ENCODE measurements around the gene NME1. TPM values are rescaled to one million over a fixed set of nuclear protein-coding genes. Genes with fewer than 3 reads are reported as not detected.
"Not testable (repeated sequence)": the region's sequence is repeated elsewhere in the genome, so short reads cannot be mapped to it uniquely, and the experiment has no call there.

NME1 gene
- 14.1 TPM for total RNA-seq
- polyA plus RNA-seq: 10 to 100 TPM; 46.3 to 72.3 (median 55.0) TPM

- no peaks in the 10 kb centered on the region for H3K27me3 Mint-ChIP-seq
- no peak within 1 kb of the TSS for H3K27ac Mint-ChIP-seq
- H3K4me3 Mint-ChIP-seq: no peak within 1 kb of the TSS
- H3K4me3 ChIP-seq (ENCODE audit: low read depth, low read length): peak within 1 kb of the TSS; percentile 87
- no peaks in the 10 kb centered on the region for H3K27me3 ChIP-seq (ENCODE audit: control insufficient read depth, insufficient read depth, low read length)
- H3K36me3 ChIP-seq (ENCODE audit: control insufficient read depth, insufficient read depth, low read length): peaks cover 3% of the 10 kb centered on the region
- ATAC-seq (ENCODE audit: low read depth in 2 of 2) (peak; percentile 94 to 97), DNase-seq (peak; percentile 94 to 100 (median 98))
- peaks cover 18% of the 10 kb centered on the region for H3K4me1 ChIP-seq (ENCODE audit: control insufficient read depth, insufficient read depth, low read length, poor library complexity, severe bottlenecking)
- no peaks in the 10 kb centered on the region for H3K9me3 Mint-ChIP-seq
- peak within 1 kb of the TSS; percentile 85 for H3K27ac ChIP-seq (ENCODE audit: insufficient read depth, low read length, poor library complexity, severe bottlenecking)
- peaks cover 6% of the 10 kb centered on the region for H3K36me3 Mint-ChIP-seq
- H3K4me1 Mint-ChIP-seq: peaks cover 0 to 9% (median 4%) of the 10 kb centered on the region in 4 donors
- H3K9me3 ChIP-seq (ENCODE audit: control insufficient read depth in 2 of 2, low read length in 2 of 2): no peaks in the 10 kb centered on the region
Measured at GRCh38 chr17:51153210-51154072, at the start of gene NME1. Gene NME1 (plus strand): TSS chr17:51153559. CDS start chr17:51155655, 2,096 bp downstream.

DNA sequence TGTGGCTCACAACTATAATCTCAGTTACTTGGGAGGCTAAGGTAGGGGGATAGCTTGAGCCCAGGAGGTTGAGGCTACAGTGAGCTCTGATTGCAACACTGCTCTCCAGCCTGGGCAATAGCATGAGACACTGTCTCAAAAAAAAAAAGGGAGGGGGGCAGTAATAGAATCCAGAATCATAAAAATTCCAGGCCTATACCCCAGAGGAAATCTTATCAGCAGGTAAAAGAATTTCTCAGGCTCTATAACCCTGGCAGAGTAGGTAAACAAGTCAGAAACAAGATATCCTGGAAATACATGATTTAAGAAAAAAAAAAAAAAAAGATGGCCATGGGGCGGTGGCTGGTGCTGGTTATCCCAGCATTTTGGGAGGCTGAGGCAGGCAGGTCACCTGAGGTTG is 45.6 kb upstream of the NME1 start:
- DNase-seq (no peak), ATAC-seq (ENCODE audit: low read depth in 2 of 2) (no peak)
- Histone ChIP-seq H3K27me3 (ENCODE audit: control insufficient read depth, insufficient read depth, low read length) (no peaks in the 10 kb centered on the region), H3K4me1 (ENCODE audit: control insufficient read depth, insufficient read depth, low read length, poor library complexity, severe bottlenecking) (peaks cover 3% of the 10 kb centered on the region), H3K27ac (ENCODE audit: insufficient read depth, low read length, poor library complexity, severe bottlenecking) (no peak overlapping the region), H3K4me3 (ENCODE audit: low read depth, low read length) (no peak overlapping the region), H3K36me3 (ENCODE audit: control insufficient read depth, insufficient read depth, low read length) (no peaks in the 10 kb centered on the region), H3K9me3 (ENCODE audit: control insufficient read depth in 2 of 2, low read length in 2 of 2) (no peaks in the 10 kb centered on the region)
- Mint-ChIP-seq H3K27me3 (no peaks in the 10 kb centered on the region), H3K4me1 (peaks cover 11 to 44% (median 19%) of the 10 kb centered on the region in 4 donors), H3K9me3 (no peaks in the 10 kb centered on the region), H3K36me3 (peaks cover 14% of the 10 kb centered on the region), H3K4me3 (no peak overlapping the region), H3K27ac (no peak overlapping the region)

GRCh38 chr17:51112303-51113222 is 40.8 kb upstream of the NME1 start:
- peaks cover 9 to 55% (median 20%) of the 10 kb centered on the region in 4 donors for H3K4me1 Mint-ChIP-seq
- H3K4me3 ChIP-seq (ENCODE audit: low read depth, low read length); H3K27me3 Mint-ChIP-seq; H3K4me3 Mint-ChIP-seq; H3K27me3 ChIP-seq (ENCODE audit: control insufficient read depth, insufficient read depth, low read length); H3K9me3 ChIP-seq (ENCODE audit: control insufficient read depth in 2 of 2, low read length in 2 of 2); H3K36me3 ChIP-seq (ENCODE audit: control insufficient read depth, insufficient read depth, low read length); H3K36me3 Mint-ChIP-seq; ATAC-seq (ENCODE audit: low read depth in 2 of 2); H3K9me3 Mint-ChIP-seq; DNase-seq: not testable (repeated sequence)
- H3K27ac Mint-ChIP-seq: peak overlapping the region in 1 of 3 donors; percentile 48
- Histone ChIP-seq H3K4me1 (ENCODE audit: control insufficient read depth, insufficient read depth, low read length, poor library complexity, severe bottlenecking) (peaks cover 18% of the 10 kb centered on the region), H3K27ac (ENCODE audit: insufficient read depth, low read length, poor library complexity, severe bottlenecking) (peak overlapping the region; percentile 5)

GRCh38 chr17:51115179-51115578 is 38.2 kb upstream of the NME1 start:
- Histone ChIP-seq H3K4me1 (ENCODE audit: control insufficient read depth, insufficient read depth, low read length, poor library complexity, severe bottlenecking) (peaks cover 36% of the 10 kb centered on the region), H3K4me3 (ENCODE audit: low read depth, low read length) (no peak overlapping the region), H3K27ac (ENCODE audit: insufficient read depth, low read length, poor library complexity, severe bottlenecking) (no peak overlapping the region), H3K9me3 (ENCODE audit: control insufficient read depth in 2 of 2, low read length in 2 of 2) (no peaks in the 10 kb centered on the region), H3K27me3 (ENCODE audit: control insufficient read depth, insufficient read depth, low read length) (no peaks in the 10 kb centered on the region), H3K36me3 (ENCODE audit: control insufficient read depth, insufficient read depth, low read length) (no peaks in the 10 kb centered on the region)
- Mint-ChIP-seq H3K4me3 (peak overlapping the region in 2 of 4 donors; percentile 44 to 72), H3K27ac (peak overlapping the region in 1 of 3 donors; percentile 51), H3K9me3 (no peaks in the 10 kb centered on the region), H3K4me1 (peaks cover 25 to 67% (median 36%) of the 10 kb centered on the region in 4 donors), H3K36me3 (peaks cover 9% of the 10 kb centered on the region), H3K27me3 (no peaks in the 10 kb centered on the region)
- DNase-seq (no peak), ATAC-seq (ENCODE audit: low read depth in 2 of 2) (no peak)

DNA sequence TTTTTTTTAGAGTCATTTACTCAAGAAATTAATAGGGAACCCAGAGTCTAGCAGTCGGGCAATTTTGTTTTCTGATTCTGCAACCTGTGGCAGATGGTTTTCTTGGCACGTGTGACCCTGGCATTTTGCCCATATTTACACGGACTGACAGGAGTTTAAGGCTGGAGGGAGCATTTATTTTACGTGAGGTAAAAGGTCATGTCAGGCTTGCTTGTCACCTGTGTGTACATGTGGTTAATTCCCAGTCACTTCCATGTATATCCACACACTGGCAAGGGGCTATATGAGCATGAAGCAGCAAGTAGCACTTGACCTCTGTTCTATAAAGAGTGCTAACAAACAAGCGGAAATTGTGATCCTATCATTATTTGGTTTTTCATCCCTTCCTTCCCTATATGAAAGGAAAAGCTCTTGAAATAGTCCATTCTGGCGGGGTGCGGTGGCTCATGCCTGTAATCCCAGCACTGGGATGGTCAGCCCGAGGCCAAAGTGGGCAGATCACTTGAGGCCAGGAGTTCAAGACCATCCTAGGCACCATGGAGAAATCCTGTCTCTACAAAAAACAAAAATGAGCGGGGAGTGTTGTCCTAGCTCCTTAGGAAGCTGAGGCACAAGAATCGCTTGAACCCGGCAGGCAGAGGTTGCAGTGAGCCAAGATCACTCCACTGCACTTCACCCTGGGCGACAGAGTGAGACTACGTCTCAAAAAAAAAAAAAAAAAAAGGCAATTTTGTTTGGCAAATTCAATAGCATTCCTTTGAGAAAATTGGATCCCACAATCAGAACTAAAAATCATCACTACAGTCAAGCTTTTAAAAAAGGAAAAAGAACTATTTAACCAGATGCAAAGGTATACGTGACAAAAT is 34.8 kb upstream of the NME1 start:
- Mint-ChIP-seq H3K27ac (peak overlapping the region; percentile 43 to 98 (median 97)), H3K4me1 (peaks cover 31 to 70% (median 52%) of the 10 kb centered on the region in 4 donors)
- H3K4me3 ChIP-seq (ENCODE audit: low read depth, low read length): peak overlapping the region; percentile 97

DNA sequence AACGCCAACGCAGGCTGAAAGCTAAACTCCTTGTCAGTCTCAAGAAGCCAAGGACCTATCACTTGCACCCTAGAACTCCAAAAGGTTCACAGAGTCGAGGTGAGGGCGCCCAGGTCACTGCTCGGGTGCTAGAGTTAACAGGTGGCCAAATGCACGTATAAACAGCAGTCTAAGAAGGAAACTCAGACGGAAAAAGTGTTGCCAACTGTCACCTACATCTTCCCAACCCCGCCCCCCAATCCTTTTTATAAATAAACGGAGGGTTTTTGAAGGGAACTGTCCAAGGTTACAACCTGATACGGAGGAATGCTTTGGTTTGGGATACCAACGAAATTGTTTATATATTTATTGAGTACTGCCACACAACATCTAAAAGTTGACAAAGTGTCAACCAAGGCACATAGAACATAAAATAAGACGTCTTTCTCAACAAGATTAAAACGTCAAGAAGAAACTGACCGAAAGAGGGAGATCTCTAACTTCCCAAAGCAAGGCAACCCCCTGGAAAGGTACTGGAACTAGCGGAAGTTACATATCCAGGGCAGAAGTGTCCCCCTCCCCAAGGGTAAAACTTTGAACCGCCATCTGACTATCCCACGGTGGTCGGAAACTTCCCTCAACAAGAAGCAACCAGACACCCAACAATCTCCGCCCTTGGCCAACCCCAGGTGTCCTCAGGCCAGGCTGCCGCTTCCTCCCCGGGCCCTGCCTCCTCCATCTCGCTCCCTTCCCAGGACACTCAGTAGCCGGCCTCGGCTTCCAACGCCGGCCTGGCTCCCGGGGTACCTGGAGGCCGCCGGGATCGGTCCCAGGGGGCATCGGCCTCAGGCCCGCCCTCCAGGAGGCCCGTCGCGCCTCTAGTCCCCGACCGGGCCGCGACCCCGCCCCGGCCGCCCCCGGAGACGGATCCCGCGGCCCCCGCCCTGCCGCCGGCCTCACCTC is 33.7 kb upstream of the NME1 start:
- peaks cover 0 to 1% (median 0%) of the 10 kb centered on the region in 7 donors for H3K9me3 Mint-ChIP-seq
- H3K27me3 ChIP-seq (ENCODE audit: control insufficient read depth, insufficient read depth, low read length): no peaks in the 10 kb centered on the region
- peaks cover 31 to 68% (median 52%) of the 10 kb centered on the region in 4 donors for H3K4me1 Mint-ChIP-seq
- ATAC-seq (ENCODE audit: low read depth in 2 of 2) (no peak), DNase-seq (peak; percentile 24 to 53 (median 33))
- H3K9me3 ChIP-seq (ENCODE audit: control insufficient read depth in 2 of 2, low read length in 2 of 2): no peaks in the 10 kb centered on the region
- peak overlapping the region; percentile 93 for H3K27ac ChIP-seq (ENCODE audit: insufficient read depth, low read length, poor library complexity, severe bottlenecking)
- peaks cover 4% of the 10 kb centered on the region for H3K36me3 Mint-ChIP-seq
- H3K27me3 Mint-ChIP-seq: no peaks in the 10 kb centered on the region
- no peaks in the 10 kb centered on the region for H3K36me3 ChIP-seq (ENCODE audit: control insufficient read depth, insufficient read depth, low read length)
- peak overlapping the region; percentile 97 for H3K4me3 ChIP-seq (ENCODE audit: low read depth, low read length)
- H3K4me1 ChIP-seq (ENCODE audit: control insufficient read depth, insufficient read depth, low read length, poor library complexity, severe bottlenecking): peaks cover 47% of the 10 kb centered on the region
- H3K27ac Mint-ChIP-seq: peak overlapping the region; percentile 95 to 98 (median 97)
- H3K4me3 Mint-ChIP-seq: peak overlapping the region; percentile 94 to 100 (median 98)

More for the DNA sequence above, 34.8 kb upstream of the NME1 start:
- Histone ChIP-seq H3K36me3 (ENCODE audit: control insufficient read depth, insufficient read depth, low read length) (no peaks in the 10 kb centered on the region), H3K27me3 (ENCODE audit: control insufficient read depth, insufficient read depth, low read length) (no peaks in the 10 kb centered on the region), H3K27ac (ENCODE audit: insufficient read depth, low read length, poor library complexity, severe bottlenecking) (peak overlapping the region; percentile 93), H3K9me3 (ENCODE audit: control insufficient read depth in 2 of 2, low read length in 2 of 2) (no peaks in the 10 kb centered on the region), H3K4me1 (ENCODE audit: control insufficient read depth, insufficient read depth, low read length, poor library complexity, severe bottlenecking) (peaks cover 47% of the 10 kb centered on the region)
- no peak for ATAC-seq (ENCODE audit: low read depth in 2 of 2)
- Mint-ChIP-seq H3K9me3 (peaks cover 0 to 1% (median 0%) of the 10 kb centered on the region in 7 donors), H3K4me3 (peak overlapping the region; percentile 94 to 100 (median 98)), H3K36me3 (peaks cover 4% of the 10 kb centered on the region), H3K27me3 (no peaks in the 10 kb centered on the region)
- peak in 1 of 3 donors; percentile 11 for DNase-seq
